Measurements from ENCODE around the gene TMEM42.

The TMEM42 gene

DNA sequence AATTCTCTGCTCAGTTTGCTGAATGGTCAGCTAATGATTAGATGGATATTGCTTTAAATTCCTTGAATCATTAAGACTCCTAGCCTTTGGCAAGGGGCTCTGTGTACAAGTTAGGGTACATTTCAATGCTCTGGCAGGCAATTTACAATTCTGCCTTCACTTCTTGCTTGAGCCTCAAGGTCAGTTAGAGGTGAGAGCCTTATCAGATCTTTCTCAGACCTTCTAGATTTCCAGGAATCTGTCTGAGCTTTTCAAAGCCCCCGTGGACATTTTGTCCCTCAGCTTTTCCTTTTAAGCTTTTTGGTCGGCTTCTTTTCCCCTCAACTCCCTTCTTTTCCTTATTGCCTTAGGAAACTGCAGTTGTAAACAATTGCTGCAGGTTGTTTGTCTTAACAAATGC, 47.4 kb downstream of the TMEM42 start:
- H3K4me3 ChIP-seq (replicated peaks; ENCODE audit: insufficient read depth, low read length): no peak overlapping the region
- H3K27me3 ChIP-seq (ENCODE audit: insufficient read depth, poor library complexity, severe bottlenecking): no peaks in the 10 kb centered on the region
- no peak overlapping the region for H3K27ac ChIP-seq (replicated peaks)
- TF ChIP-seq, protein P1, sequence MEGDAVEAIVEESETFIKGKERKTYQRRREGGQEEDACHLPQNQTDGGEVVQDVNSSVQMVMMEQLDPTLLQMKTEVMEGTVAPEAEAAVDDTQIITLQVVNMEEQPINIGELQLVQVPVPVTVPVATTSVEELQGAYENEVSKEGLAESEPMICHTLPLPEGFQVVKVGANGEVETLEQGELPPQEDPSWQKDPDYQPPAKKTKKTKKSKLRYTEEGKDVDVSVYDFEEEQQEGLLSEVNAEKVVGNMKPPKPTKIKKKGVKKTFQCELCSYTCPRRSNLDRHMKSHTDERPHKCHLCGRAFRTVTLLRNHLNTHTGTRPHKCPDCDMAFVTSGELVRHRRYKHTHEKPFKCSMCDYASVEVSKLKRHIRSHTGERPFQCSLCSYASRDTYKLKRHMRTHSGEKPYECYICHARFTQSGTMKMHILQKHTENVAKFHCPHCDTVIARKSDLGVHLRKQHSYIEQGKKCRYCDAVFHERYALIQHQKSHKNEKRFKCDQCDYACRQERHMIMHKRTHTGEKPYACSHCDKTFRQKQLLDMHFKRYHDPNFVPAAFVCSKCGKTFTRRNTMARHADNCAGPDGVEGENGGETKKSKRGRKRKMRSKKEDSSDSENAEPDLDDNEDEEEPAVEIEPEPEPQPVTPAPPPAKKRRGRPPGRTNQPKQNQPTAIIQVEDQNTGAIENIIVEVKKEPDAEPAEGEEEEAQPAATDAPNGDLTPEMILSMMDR (IDR thresholded peaks at IDR 0.05; ENCODE audit: insufficient read depth, low read length): no peak
- TF ChIP-seq POLR2AphosphoS5 (IDR thresholded peaks at IDR 0.05; ENCODE audit: low read depth) (no peak), GABPA (IDR thresholded peaks at IDR 0.05; ENCODE audit: low read depth) (no peak), SPI1 (IDR thresholded peaks at IDR 0.05; ENCODE audit: borderline replicate concordance, low read depth) (no peak)
- TF ChIP-seq, protein P2, sequence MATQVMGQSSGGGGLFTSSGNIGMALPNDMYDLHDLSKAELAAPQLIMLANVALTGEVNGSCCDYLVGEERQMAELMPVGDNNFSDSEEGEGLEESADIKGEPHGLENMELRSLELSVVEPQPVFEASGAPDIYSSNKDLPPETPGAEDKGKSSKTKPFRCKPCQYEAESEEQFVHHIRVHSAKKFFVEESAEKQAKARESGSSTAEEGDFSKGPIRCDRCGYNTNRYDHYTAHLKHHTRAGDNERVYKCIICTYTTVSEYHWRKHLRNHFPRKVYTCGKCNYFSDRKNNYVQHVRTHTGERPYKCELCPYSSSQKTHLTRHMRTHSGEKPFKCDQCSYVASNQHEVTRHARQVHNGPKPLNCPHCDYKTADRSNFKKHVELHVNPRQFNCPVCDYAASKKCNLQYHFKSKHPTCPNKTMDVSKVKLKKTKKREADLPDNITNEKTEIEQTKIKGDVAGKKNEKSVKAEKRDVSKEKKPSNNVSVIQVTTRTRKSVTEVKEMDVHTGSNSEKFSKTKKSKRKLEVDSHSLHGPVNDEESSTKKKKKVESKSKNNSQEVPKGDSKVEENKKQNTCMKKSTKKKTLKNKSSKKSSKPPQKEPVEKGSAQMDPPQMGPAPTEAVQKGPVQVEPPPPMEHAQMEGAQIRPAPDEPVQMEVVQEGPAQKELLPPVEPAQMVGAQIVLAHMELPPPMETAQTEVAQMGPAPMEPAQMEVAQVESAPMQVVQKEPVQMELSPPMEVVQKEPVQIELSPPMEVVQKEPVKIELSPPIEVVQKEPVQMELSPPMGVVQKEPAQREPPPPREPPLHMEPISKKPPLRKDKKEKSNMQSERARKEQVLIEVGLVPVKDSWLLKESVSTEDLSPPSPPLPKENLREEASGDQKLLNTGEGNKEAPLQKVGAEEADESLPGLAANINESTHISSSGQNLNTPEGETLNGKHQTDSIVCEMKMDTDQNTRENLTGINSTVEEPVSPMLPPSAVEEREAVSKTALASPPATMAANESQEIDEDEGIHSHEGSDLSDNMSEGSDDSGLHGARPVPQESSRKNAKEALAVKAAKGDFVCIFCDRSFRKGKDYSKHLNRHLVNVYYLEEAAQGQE (IDR thresholded peaks at IDR 0.05; ENCODE audit: insufficient replicate concordance, low read depth): no peak
- DNase-seq (ENCODE audit: low read depth in 1 of 2, low spot score in 1 of 2): no peak

DNA sequence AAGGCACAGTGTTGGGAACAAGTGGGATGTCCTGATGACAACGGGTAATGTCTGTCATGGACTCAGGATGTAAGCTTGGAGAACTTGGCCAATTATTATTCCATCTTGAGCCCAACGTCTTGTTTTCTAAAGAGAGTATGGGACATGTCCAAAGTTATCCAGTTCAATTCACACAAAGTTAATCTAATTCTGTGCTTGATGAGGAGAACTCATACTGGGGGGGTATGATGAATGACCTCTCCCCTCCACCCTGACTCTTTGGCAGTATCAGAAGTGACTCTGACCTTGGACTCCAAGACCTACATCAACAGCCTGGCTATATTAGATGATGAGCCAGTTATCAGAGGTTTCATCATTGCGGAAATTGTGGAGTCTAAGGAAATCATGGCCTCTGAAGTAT, 49.0 kb downstream of the TMEM42 start:
- H3K27me3 ChIP-seq (ENCODE audit: insufficient read depth, poor library complexity, severe bottlenecking): no peaks in the 10 kb centered on the region
- TF ChIP-seq, protein P2 (IDR thresholded peaks at IDR 0.05; ENCODE audit: insufficient replicate concordance, low read depth): no peak
- TF ChIP-seq GABPA (IDR thresholded peaks at IDR 0.05; ENCODE audit: low read depth): no peak
- TF ChIP-seq, protein P1 (IDR thresholded peaks at IDR 0.05; ENCODE audit: insufficient read depth, low read length): no peak
- no peak for TF ChIP-seq POLR2AphosphoS5 (IDR thresholded peaks at IDR 0.05; ENCODE audit: low read depth)
- TF ChIP-seq SPI1 (IDR thresholded peaks at IDR 0.05; ENCODE audit: borderline replicate concordance, low read depth): no peak

DNA sequence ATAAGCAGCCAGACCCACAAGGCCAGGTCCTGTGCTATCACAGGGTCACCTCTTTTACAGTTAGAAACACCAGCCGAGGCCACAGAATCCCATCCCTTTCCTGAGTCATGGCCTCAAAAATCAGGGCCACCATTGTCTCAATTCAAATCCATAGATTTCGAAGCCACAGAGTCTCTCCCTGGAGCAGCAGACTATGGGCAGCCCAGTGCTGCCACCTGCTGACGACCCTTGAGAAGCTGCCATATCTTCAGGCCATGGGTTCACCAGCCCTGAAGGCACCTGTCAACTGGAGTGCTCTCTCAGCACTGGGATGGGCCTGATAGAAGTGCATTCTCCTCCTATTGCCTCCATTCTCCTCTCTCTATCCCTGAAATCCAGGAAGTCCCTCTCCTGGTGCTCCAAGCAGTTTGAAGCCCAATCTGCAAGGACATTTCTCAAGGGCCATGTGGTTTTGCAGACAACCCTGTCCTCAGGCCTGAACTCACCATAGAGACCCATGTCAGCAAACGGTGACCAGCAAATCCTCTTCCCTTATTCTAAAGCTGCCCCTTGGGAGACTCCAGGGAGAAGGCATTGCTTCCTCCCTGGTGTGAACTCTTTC, 52.3 kb downstream of the TMEM42 start:
- TF ChIP-seq, protein P1 (IDR thresholded peaks at IDR 0.05; ENCODE audit: insufficient read depth, low read length): peak; percentile 71
- TF ChIP-seq, protein P2 (IDR thresholded peaks at IDR 0.05; ENCODE audit: insufficient replicate concordance, low read depth): peak; percentile 33
- TF ChIP-seq POLR2AphosphoS5 (IDR thresholded peaks at IDR 0.05; ENCODE audit: low read depth): no peak
- no peak for TF ChIP-seq SPI1 (IDR thresholded peaks at IDR 0.05; ENCODE audit: borderline replicate concordance, low read depth)
- peak; percentile 23 to 64 for DNase-seq (ENCODE audit: low read depth in 1 of 2, low spot score in 1 of 2)
- no peak overlapping the region for H3K4me3 ChIP-seq (replicated peaks; ENCODE audit: insufficient read depth, low read length)
- no peaks in the 10 kb centered on the region for H3K27me3 ChIP-seq (ENCODE audit: insufficient read depth, poor library complexity, severe bottlenecking)
- H3K27ac ChIP-seq (replicated peaks): no peak overlapping the region

More for the DNA sequence above, 49.0 kb downstream of the TMEM42 start:
- no peak for DNase-seq (ENCODE audit: low read depth in 1 of 2, low spot score in 1 of 2)
- Histone ChIP-seq H3K27ac (replicated peaks) (no peak overlapping the region), H3K4me3 (replicated peaks; ENCODE audit: insufficient read depth, low read length) (no peak overlapping the region)

All from HL-60 (cell line).